HepG2 (cell line): Measurements from ENCODE around the gene SIRT1. TPM values are rescaled to one million over a fixed set of nuclear protein-coding genes. Genes with fewer than 3 reads are reported as not detected.

Experiments
- ATM ChIP-seq: fragments of 450-650 bp; IDR thresholded peaks from 2 replicates; pipeline ENCODE4 v1.7.1; 2017; ENCODE audit warnings: mild to moderate bottlenecking, borderline replicate concordance
- CREM ChIP-seq, 2 experiments: sonication (generic) in 1 of 2; formaldehyde crosslinking in 1 of 2; IDR thresholded peaks; 2 replicates each; pipeline versions ENCODE4 v1.4.0 to v1.6.1; 2016 to 2020; ENCODE audit warnings: antibody characterized with exemption in 1 of 2, mild to moderate bottlenecking in 1 of 2, missing genetic modification reagents in 1 of 2
- KLF13 ChIP-seq: sonication (generic); formaldehyde crosslinking; IDR thresholded peaks from 2 replicates; pipeline ENCODE4 v1.4.0; 2020; ENCODE audit warnings: mild to moderate bottlenecking, missing genetic modification reagents
- REXO4 ChIP-seq: sonication (generic); formaldehyde crosslinking; IDR thresholded peaks from 2 replicates; pipeline ENCODE4 v1.8.0; 2022; ENCODE audit warnings: missing genetic modification reagents, mild to moderate bottlenecking, borderline replicate concordance
- SETDB1 ChIP-seq: sonication (generic); formaldehyde crosslinking; IDR thresholded peaks from 2 replicates; pipeline ENCODE4 v1.5.1; 2020; ENCODE audit warnings: missing genetic modification reagents, mild to moderate bottlenecking, borderline replicate concordance
- SRF ChIP-seq: IDR thresholded peaks from 2 replicates; pipeline ENCODE4 v1.6.1; 2011; ENCODE audit warnings: mild to moderate bottlenecking, low read depth, low read length, moderate library complexity
- TP53 ChIP-seq: sonication (generic); formaldehyde crosslinking; conservative IDR thresholded peaks from 2 replicates; pipeline ENCODE4 v1.4.0; 2020; ENCODE audit warnings: missing genetic modification reagents
- XBP1 ChIP-seq: sonication (generic); formaldehyde crosslinking; IDR thresholded peaks from 2 replicates; pipeline ENCODE4 v1.5.0; 2020; ENCODE audit warnings: missing genetic modification reagents
- polyA plus RNA-seq, 8 experiments: library from polyadenylated mRNA; depleted of rRNA in 3 of 8; stranded (reverse) in 7 of 8; unstranded in 1 of 8; fragments of >200 nt; fragmentation: Illumina TruSeq in 4 of 8; extraction: Trizol in 4 of 8; gene quantifications; 2 replicates each; pipeline versions ENCODE4 v1.2.1 to v1.2.3, GENCODE V29; 2011 to 2016; ENCODE audit warnings: low read depth in 4 of 8, missing spikeins in 1 of 8, mixed read lengths in 1 of 8; ENCODE audit not compliant: insufficient read depth in 1 of 8
- total RNA-seq, 5 experiments: library from RNA; depleted of rRNA; stranded (reverse); fragments of >200 nt; fragmentation: Illumina TruSeq; extraction: Trizol; gene quantifications; 2 replicates each; pipeline ENCODE4 v1.2.3, GENCODE V29; 2016; ENCODE audit warnings: low read depth in 1 of 5
- TF ChIP-seq, protein P1 (sequence below): sonication (generic); formaldehyde crosslinking; IDR thresholded peaks from 2 replicates; pipeline ENCODE4 v1.5.1; 2020; ENCODE audit warnings: missing genetic modification reagents, mild to moderate bottlenecking, borderline replicate concordance
- TF ChIP-seq, protein P2 (sequence below): sonication (generic); formaldehyde crosslinking; IDR thresholded peaks from 2 replicates; pipeline ENCODE4 v1.8.0; 2022; ENCODE audit warnings: missing genetic modification reagents, mild to moderate bottlenecking, borderline replicate concordance
- TF ChIP-seq, protein P3 (sequence below): sonication (generic); formaldehyde crosslinking; IDR thresholded peaks from 2 replicates; pipeline ENCODE4; 2020; ENCODE audit warnings: missing genetic modification reagents, mild to moderate bottlenecking, borderline replicate concordance
- TF ChIP-seq, protein P4 (sequence below): IDR thresholded peaks from 2 replicates; pipeline ENCODE4 v1.4.0; 2020; ENCODE audit warnings: mild to moderate bottlenecking, missing genetic modification reagents
- TF ChIP-seq, protein P5 (sequence below): sonication (generic); formaldehyde crosslinking; IDR thresholded peaks from 2 replicates; pipeline ENCODE4 v1.9.0; 2021; ENCODE audit warnings: missing genetic modification reagents, borderline replicate concordance

The SIRT1 gene
- total and polyA plus RNA-seq, 2 of the 13 experiments (the other 11 are each of a cell fraction or from before 2014, with no cell fraction given): 9.4 to 10.2 TPM

DNA sequence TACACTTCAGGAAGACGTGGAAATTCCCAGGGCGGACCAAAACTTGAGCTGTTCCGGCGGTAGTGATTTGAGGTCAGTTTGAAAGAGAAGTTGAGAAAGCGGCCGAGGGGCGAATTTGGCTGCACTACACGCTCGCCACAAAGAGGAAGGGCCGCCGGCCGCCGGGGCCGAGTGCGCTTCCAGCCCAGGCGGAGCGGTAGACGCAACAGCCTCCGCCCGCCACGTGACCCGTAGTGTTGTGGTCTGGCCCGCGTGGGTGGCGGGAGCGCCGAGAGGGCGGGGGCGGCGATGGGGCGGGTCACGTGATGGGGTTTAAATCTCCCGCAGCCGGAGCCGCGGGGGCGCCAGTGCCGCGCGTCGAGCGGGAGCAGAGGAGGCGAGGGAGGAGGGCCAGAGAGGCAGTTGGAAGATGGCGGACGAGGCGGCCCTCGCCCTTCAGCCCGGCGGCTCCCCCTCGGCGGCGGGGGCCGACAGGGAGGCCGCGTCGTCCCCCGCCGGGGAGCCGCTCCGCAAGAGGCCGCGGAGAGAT lies at the start of gene SIRT1 (continued):
- TF ChIP-seq, protein P1, sequence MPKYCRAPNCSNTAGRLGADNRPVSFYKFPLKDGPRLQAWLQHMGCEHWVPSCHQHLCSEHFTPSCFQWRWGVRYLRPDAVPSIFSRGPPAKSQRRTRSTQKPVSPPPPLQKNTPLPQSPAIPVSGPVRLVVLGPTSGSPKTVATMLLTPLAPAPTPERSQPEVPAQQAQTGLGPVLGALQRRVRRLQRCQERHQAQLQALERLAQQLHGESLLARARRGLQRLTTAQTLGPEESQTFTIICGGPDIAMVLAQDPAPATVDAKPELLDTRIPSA (CRISPR knock-in tag): peak; percentile 21; the same call in 1 of the 2 replicates
- TF ChIP-seq XBP1 (no peak), KLF13 (peak; percentile 54; the same call in 1 of the 2 replicates), CREM (IDR thresholded peaks at IDR 0.05) (no peak), CREM (CRISPR knock-in tag; IDR thresholded peaks at IDR 0.05) (no peak), ATM (no peak), TP53 (CRISPR knock-in tag) (0 out of 2 replicates have a peak, but pooled peaks have one; percentile 36), SRF (no peak), REXO4 (peak; percentile 87; the same call in 1 of the 2 replicates), SETDB1 (CRISPR knock-in tag) (no peak)
- TF ChIP-seq, protein P2, sequence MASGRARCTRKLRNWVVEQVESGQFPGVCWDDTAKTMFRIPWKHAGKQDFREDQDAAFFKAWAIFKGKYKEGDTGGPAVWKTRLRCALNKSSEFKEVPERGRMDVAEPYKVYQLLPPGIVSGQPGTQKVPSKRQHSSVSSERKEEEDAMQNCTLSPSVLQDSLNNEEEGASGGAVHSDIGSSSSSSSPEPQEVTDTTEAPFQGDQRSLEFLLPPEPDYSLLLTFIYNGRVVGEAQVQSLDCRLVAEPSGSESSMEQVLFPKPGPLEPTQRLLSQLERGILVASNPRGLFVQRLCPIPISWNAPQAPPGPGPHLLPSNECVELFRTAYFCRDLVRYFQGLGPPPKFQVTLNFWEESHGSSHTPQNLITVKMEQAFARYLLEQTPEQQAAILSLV (CRISPR knock-in tag): peak; percentile 71; the same call in 1 of the 2 replicates
- TF ChIP-seq, protein P3, sequence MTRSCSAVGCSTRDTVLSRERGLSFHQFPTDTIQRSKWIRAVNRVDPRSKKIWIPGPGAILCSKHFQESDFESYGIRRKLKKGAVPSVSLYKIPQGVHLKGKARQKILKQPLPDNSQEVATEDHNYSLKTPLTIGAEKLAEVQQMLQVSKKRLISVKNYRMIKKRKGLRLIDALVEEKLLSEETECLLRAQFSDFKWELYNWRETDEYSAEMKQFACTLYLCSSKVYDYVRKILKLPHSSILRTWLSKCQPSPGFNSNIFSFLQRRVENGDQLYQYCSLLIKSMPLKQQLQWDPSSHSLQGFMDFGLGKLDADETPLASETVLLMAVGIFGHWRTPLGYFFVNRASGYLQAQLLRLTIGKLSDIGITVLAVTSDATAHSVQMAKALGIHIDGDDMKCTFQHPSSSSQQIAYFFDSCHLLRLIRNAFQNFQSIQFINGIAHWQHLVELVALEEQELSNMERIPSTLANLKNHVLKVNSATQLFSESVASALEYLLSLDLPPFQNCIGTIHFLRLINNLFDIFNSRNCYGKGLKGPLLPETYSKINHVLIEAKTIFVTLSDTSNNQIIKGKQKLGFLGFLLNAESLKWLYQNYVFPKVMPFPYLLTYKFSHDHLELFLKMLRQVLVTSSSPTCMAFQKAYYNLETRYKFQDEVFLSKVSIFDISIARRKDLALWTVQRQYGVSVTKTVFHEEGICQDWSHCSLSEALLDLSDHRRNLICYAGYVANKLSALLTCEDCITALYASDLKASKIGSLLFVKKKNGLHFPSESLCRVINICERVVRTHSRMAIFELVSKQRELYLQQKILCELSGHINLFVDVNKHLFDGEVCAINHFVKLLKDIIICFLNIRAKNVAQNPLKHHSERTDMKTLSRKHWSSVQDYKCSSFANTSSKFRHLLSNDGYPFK (CRISPR knock-in tag): peak; percentile 78; the same call in 1 of the 2 replicates
- TF ChIP-seq, protein P4, sequence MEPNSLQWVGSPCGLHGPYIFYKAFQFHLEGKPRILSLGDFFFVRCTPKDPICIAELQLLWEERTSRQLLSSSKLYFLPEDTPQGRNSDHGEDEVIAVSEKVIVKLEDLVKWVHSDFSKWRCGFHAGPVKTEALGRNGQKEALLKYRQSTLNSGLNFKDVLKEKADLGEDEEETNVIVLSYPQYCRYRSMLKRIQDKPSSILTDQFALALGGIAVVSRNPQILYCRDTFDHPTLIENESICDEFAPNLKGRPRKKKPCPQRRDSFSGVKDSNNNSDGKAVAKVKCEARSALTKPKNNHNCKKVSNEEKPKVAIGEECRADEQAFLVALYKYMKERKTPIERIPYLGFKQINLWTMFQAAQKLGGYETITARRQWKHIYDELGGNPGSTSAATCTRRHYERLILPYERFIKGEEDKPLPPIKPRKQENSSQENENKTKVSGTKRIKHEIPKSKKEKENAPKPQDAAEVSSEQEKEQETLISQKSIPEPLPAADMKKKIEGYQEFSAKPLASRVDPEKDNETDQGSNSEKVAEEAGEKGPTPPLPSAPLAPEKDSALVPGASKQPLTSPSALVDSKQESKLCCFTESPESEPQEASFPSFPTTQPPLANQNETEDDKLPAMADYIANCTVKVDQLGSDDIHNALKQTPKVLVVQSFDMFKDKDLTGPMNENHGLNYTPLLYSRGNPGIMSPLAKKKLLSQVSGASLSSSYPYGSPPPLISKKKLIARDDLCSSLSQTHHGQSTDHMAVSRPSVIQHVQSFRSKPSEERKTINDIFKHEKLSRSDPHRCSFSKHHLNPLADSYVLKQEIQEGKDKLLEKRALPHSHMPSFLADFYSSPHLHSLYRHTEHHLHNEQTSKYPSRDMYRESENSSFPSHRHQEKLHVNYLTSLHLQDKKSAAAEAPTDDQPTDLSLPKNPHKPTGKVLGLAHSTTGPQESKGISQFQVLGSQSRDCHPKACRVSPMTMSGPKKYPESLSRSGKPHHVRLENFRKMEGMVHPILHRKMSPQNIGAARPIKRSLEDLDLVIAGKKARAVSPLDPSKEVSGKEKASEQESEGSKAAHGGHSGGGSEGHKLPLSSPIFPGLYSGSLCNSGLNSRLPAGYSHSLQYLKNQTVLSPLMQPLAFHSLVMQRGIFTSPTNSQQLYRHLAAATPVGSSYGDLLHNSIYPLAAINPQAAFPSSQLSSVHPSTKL: peak; percentile 87
- TF ChIP-seq, protein P5, sequence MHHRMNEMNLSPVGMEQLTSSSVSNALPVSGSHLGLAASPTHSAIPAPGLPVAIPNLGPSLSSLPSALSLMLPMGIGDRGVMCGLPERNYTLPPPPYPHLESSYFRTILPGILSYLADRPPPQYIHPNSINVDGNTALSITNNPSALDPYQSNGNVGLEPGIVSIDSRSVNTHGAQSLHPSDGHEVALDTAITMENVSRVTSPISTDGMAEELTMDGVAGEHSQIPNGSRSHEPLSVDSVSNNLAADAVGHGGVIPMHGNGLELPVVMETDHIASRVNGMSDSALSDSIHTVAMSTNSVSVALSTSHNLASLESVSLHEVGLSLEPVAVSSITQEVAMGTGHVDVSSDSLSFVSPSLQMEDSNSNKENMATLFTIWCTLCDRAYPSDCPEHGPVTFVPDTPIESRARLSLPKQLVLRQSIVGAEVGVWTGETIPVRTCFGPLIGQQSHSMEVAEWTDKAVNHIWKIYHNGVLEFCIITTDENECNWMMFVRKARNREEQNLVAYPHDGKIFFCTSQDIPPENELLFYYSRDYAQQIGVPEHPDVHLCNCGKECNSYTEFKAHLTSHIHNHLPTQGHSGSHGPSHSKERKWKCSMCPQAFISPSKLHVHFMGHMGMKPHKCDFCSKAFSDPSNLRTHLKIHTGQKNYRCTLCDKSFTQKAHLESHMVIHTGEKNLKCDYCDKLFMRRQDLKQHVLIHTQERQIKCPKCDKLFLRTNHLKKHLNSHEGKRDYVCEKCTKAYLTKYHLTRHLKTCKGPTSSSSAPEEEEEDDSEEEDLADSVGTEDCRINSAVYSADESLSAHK (CRISPR knock-in tag): no peak
